H1 (cell line): Measurements from ENCODE around the gene POU2F1. TPM values are rescaled to one million over a fixed set of nuclear protein-coding genes. Genes with fewer than 3 reads are reported as not detected.

Experiments
- CTCF ChIA-PET: fragments of 300-600 bp; sonication (Branson Sonifier 250); formaldehyde crosslinking; loops from one replicate; lab custom pipeline; 2021; ENCODE audit not compliant: partially characterized antibody; lab: Charles Lee
- POLR2A ChIA-PET: fragments of 300-600 bp; sonication (Branson Sonifier 250); formaldehyde crosslinking; loops from one replicate; lab custom pipeline; 2021; ENCODE audit warnings: inconsistent platforms; ENCODE audit not compliant: partially characterized antibody; lab: Charles Lee
- DNase-seq, 2 experiments: peaks; one replicate each; pipeline versions ENCODE4 v3.0.0 to v3.0.0-alpha.2; 2010 to 2022; ENCODE audit warnings: low spot score in 2 of 2, low read depth in 1 of 2, mixed read lengths in 1 of 2
- FAIRE-seq: peaks from 2 replicates; lab custom pipeline; 2011; peaks lifted over from hg19 to GRCh38; lab: Jason Lieb, UNC
- H2AFZ ChIP-seq: 2 replicates; pipeline ENCODE4 v1.8.1; 2012; ENCODE audit warnings: low read length, inconsistent platforms
- H2AK5ac ChIP-seq: 2 replicates; pipeline ENCODE4 v1.6.1; 2013; ENCODE audit warnings: low read depth, low read length
- H2BK120ac ChIP-seq: replicated peaks from 2 replicates; pipeline ENCODE3; 2013; ENCODE audit warnings: low read depth, low read length, inconsistent platforms
- H2BK12ac ChIP-seq: 2 replicates; pipeline ENCODE4 v1.6.1; 2013; ENCODE audit warnings: low read depth, low read length
- H2BK15ac ChIP-seq: 2 replicates; pipeline ENCODE4 v1.6.1; 2013; ENCODE audit warnings: low read length
- H2BK20ac ChIP-seq: 2 replicates; pipeline ENCODE4 v1.6.1; 2013; ENCODE audit warnings: low read length
- H2BK5ac ChIP-seq: 2 replicates; pipeline ENCODE4 v1.6.1; 2013; ENCODE audit warnings: low read depth, low read length
- H3K14ac ChIP-seq: 2 replicates; pipeline ENCODE4 v1.6.1; 2013; ENCODE audit warnings: inconsistent platforms; ENCODE audit not compliant: insufficient read length
- H3K18ac ChIP-seq: 2 replicates; pipeline ENCODE4 v1.6.1; 2013; ENCODE audit warnings: low read length; ENCODE audit errors: extremely low read depth
- H3K23ac ChIP-seq: 2 replicates; pipeline ENCODE4 v1.6.1; 2013; ENCODE audit warnings: inconsistent platforms; ENCODE audit not compliant: insufficient read length
- H3K23me2 ChIP-seq: 2 replicates; pipeline ENCODE4 v1.6.1; 2013; ENCODE audit warnings: low read depth, low read length
- H3K27ac ChIP-seq: 2 replicates; pipeline ENCODE4 v1.6.1; 2011; ENCODE audit warnings: low read depth, low read length, inconsistent platforms
- H3K27me3 ChIP-seq, 4 experiments: replicated peaks in 1 of 4; 1 replicate in 1 of 4; 2 replicates in 3 of 4; pipeline versions ENCODE4 v1.6.1 to v1.8.1; 2011 to 2013; ENCODE audit warnings: low read length in 3 of 4, mild to moderate bottlenecking in 3 of 4, inconsistent platforms in 2 of 4, mixed read lengths in 2 of 4, moderate library complexity in 1 of 4; ENCODE audit not compliant: control insufficient read depth in 3 of 4, insufficient read depth in 3 of 4; ENCODE audit errors: extremely low read depth in 1 of 4
- H3K36me3 ChIP-seq, 4 experiments: 2 replicates each; pipeline versions ENCODE4 v1.6.1 to v1.8.1; 2011 to 2013; ENCODE audit warnings: mild to moderate bottlenecking in 4 of 4, low read length in 3 of 4, moderate library complexity in 2 of 4, control low read depth in 1 of 4, inconsistent platforms in 1 of 4; ENCODE audit not compliant: insufficient read depth in 4 of 4, control insufficient read depth in 2 of 4
- H3K4ac ChIP-seq: replicated peaks from 2 replicates; pipeline ENCODE3; 2013; ENCODE audit warnings: low read length, low read depth, mixed read lengths, inconsistent platforms; ENCODE audit not compliant: insufficient read length
- H3K4me1 ChIP-seq, 4 experiments: replicated peaks in 1 of 4; 1 replicate in 1 of 4; 2 replicates in 3 of 4; pipeline versions ENCODE4 v1.6.1 to v1.8.1; 2011 to 2013; ENCODE audit warnings: low read length in 3 of 4, inconsistent platforms in 2 of 4, mixed read lengths in 1 of 4; ENCODE audit not compliant: insufficient read depth in 4 of 4, control insufficient read depth in 3 of 4
- H3K4me2 ChIP-seq, 2 experiments: 2 replicates each; pipeline versions ENCODE4 v1.6.1 to v1.8.1; 2011 to 2013; ENCODE audit warnings: low read depth in 2 of 2, low read length in 2 of 2, control low read depth in 1 of 2, inconsistent platforms in 1 of 2, mild to moderate bottlenecking in 1 of 2; ENCODE audit not compliant: insufficient read depth in 1 of 2
- H3K4me3 ChIP-seq, 4 experiments: fragments of 200-600, 300-600 bp in 1 of 4; sonication (generic), shearing (Covaris generic), sonication (Bioruptor Twin) in 1 of 4; 2 replicates each; pipeline versions ENCODE4 v1.5.1 to v1.8.1; 2011 to 2016; ENCODE audit warnings: low read length in 4 of 4, low read depth in 3 of 4, control low read depth in 2 of 4, inconsistent platforms in 2 of 4, mild to moderate bottlenecking in 2 of 4, mixed read lengths in 1 of 4, moderate library complexity in 1 of 4; ENCODE audit not compliant: insufficient read depth in 2 of 4; ENCODE audit errors: extremely low read depth in 1 of 4
- H3K56ac ChIP-seq: replicated peaks from 2 replicates; pipeline ENCODE3; 2013; ENCODE audit warnings: low read depth, mild to moderate bottlenecking, mixed read lengths, low read length, inconsistent platforms; ENCODE audit not compliant: insufficient read length
- H3K79me1 ChIP-seq: 2 replicates; pipeline ENCODE4 v1.6.1; 2013; ENCODE audit warnings: low read depth, low read length, control low read depth
- H3K79me2 ChIP-seq, 2 experiments: 2 replicates each; pipeline versions ENCODE4 v1.6.1 to v1.8.1; 2012 to 2013; ENCODE audit warnings: low read length in 2 of 2, mild to moderate bottlenecking in 2 of 2, inconsistent platforms in 1 of 2; ENCODE audit not compliant: insufficient read depth in 2 of 2, control insufficient read depth in 1 of 2
- H3K9ac ChIP-seq, 4 experiments: replicated peaks in 1 of 4; 1 replicate in 1 of 4; 2 replicates in 3 of 4; pipeline versions ENCODE4 v1.6.1 to v1.8.1; 2011 to 2013; ENCODE audit warnings: low read depth in 3 of 4, low read length in 3 of 4, control low read depth in 2 of 4, mild to moderate bottlenecking in 2 of 4, moderate library complexity in 2 of 4, inconsistent platforms in 1 of 4; ENCODE audit errors: extremely low read depth in 1 of 4
- H3K9me3 ChIP-seq, 2 experiments: 2 replicates each; pipeline versions ENCODE4 v1.6.1 to v1.8.1; 2012 to 2013; ENCODE audit warnings: mild to moderate bottlenecking in 2 of 2, moderate library complexity in 2 of 2, control low read depth in 1 of 2, inconsistent platforms in 1 of 2, low read depth in 1 of 2, low read length in 1 of 2, mixed read lengths in 1 of 2; ENCODE audit not compliant: insufficient read depth in 2 of 2
- H4K20me1 ChIP-seq, 2 experiments: replicated peaks in 1 of 2; 2 replicates each; pipeline versions ENCODE3 to v1.8.1; 2011 to 2013; ENCODE audit warnings: inconsistent platforms in 2 of 2, low read length in 2 of 2, mild to moderate bottlenecking in 1 of 2; ENCODE audit not compliant: insufficient read depth in 2 of 2, control insufficient read depth in 1 of 2
- H4K5ac ChIP-seq: 2 replicates; pipeline ENCODE4 v1.6.1; 2013; ENCODE audit warnings: low read length, low read depth, mixed read lengths, inconsistent platforms; ENCODE audit not compliant: insufficient read length
- H4K8ac ChIP-seq: 2 replicates; pipeline ENCODE4 v1.8.0; 2013; ENCODE audit warnings: mild to moderate bottlenecking, moderate library complexity, low read length, inconsistent platforms; ENCODE audit not compliant: insufficient read depth; ENCODE audit errors: extremely low read depth
- H4K91ac ChIP-seq: replicated peaks from 2 replicates; pipeline ENCODE3; 2013; ENCODE audit warnings: low read length, mixed read lengths, inconsistent platforms; ENCODE audit not compliant: insufficient read length
- RBBP5 ChIP-seq: IDR thresholded peaks from 2 replicates; pipeline ENCODE4 v1.7.1; 2012; ENCODE audit warnings: low read depth, mild to moderate bottlenecking, inconsistent platforms, low read length, moderate library complexity, borderline replicate concordance
- SP1 ChIP-seq: IDR thresholded peaks from 2 replicates; pipeline ENCODE4 v1.6.1; 2011; ENCODE audit warnings: low read depth, low read length
- WGBS, 2 experiments: shearing (Covaris generic) in 1 of 2; methylation state at CpG; one replicate each; pipeline versions ENCODE4 v1.1.6 to v1.1.7; 2013 to 2015; ENCODE audit warnings: low lambda C conversion rate in 2 of 2, mixed read lengths in 2 of 2, inconsistent platforms in 1 of 2, low coverage in 1 of 2, missing lambda C conversion rate in 1 of 2; ENCODE audit not compliant: insufficient replicate concordance in 2 of 2, insufficient coverage in 1 of 2, insufficient read length in 1 of 2; ENCODE audit errors: extremely low coverage in 1 of 2, missing lambda C conversion rate in 1 of 2; 5-methylcytosine and 5-hydroxymethylcytosine counted together
- polyA plus RNA-seq, 7 experiments: library from polyadenylated mRNA; depleted of rRNA in 3 of 7; stranded (reverse) in 5 of 7; unstranded in 2 of 7; fragments of >200 nt in 5 of 7; fragments of 200-250 nt in 2 of 7; gene quantifications; 1 replicate in 5 of 7; 2 replicates in 1 of 7; 4 replicates in 1 of 7; pipeline versions ENCODE4 v1.2.1 to v1.2.3, GENCODE V29; 2011 to 2013; ENCODE audit warnings: missing spikeins in 2 of 7, mixed read lengths in 2 of 7
- total RNA-seq: library from RNA; stranded (reverse); fragmentation: NEBNext Ultra II Directional; extraction: Animal tissue kit (Norgen Biotek cat#: 25700); gene quantifications from 2 replicates; pipeline ENCODE4 v1.2.1, GENCODE V29; 2021

POU2F1 gene
- total and polyA plus RNA-seq, 2 of the 8 experiments (the other 6 are each of a cell fraction or from before 2014, with no cell fraction given) = 37.0 to 57.2 TPM

DNA sequence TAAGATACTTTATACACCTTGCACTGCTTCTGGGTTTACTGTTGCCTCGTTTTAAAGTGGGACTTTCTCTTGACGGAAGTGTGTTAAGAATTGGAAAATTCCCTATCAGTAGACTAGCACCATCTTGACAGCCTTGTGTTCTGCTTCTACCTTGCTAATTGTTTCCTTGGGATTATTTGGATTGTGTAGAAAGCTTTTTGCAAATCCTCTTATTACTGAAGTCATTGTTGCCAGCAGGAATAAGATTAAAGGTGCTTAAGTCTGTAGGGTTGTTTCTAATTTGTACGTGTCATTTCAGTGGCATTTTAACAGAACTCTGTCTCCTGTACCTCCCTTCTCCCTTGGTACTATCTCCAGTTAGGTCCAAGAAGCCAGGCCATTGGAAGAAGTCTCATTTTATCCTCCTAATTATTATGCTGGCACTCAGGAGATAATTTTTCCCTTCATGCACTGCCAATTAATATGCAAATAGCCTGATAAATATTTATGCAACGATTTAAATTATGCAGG is 107.7 kb downstream of the POU2F1 start:
- Histone ChIP-seq H4K91ac (no peak overlapping the region), H3K9ac (no peak overlapping the region), H2AFZ (no peak overlapping the region), H3K4me2 (peak overlapping the region; percentile 60 to 65), H3K27ac (no peak overlapping the region), H3K79me2 (peaks cover 0 to 85% of the 10 kb centered on the region in 2 experiments; a peak in 2 of 4 replicates), H3K23ac (no peak overlapping the region), H2AK5ac (no peak overlapping the region), H2BK12ac (no peak overlapping the region), H3K9me3 (peaks cover 4% of the 10 kb centered on the region in 2 experiments; a peak in 3 of 4 replicates), H3K79me1 (0 out of 2 replicates have a peak, but pooled peaks cover 2% of the 10 kb centered on the region), H3K14ac (no peak overlapping the region), H3K4ac (no peak overlapping the region), H3K4me1 (peaks cover 0 to 10% (median 2%) of the 10 kb centered on the region in 4 experiments; a peak in 3 of 7 replicates), H3K27me3 (no peaks in the 10 kb centered on the region), H2BK120ac (no peak overlapping the region), H3K18ac (no peak overlapping the region), H3K23me2 (no peaks in the 10 kb centered on the region), H2BK5ac (no peak overlapping the region), H4K8ac (no peak overlapping the region), H2BK15ac (no peak overlapping the region), H2BK20ac (no peak overlapping the region), H3K4me3 (peak overlapping the region in 1 of 4 experiments; percentile 46; a peak in 2 of 8 replicates), H3K56ac (no peak overlapping the region), H4K5ac (no peak overlapping the region), H4K20me1 (peaks cover 1 to 2% of the 10 kb centered on the region in 2 experiments), H3K36me3 (peaks cover 0 to 12% (median 6%) of the 10 kb centered on the region in 4 experiments; a peak in 2 of 8 replicates)
- POLR2A ChIA-PET = interaction anchor here (1.8 kb wide), 1 partner anchor 9 kb away, joined by 5 read pairs; no protein-coding TSS in a partner anchor
- WGBS, 2 experiments = 57% methylated on average over 4 of the region's 4 CpGs; no CpG with 5 or more reads in 1 of the 2 experiments
- FAIRE-seq = no peak
- CTCF ChIA-PET = interaction anchor here (1.6 to 1.7 kb wide), 2 partner anchors 11 to 13 kb away, joined by 4 to 5 read pairs; no protein-coding TSS in a partner anchor
- TF ChIP-seq RBBP5 = no peak
- 0 out of 2 replicates have a peak, but pooled peaks have one; percentile 9 for TF ChIP-seq SP1
- TF ChIP-seq, all 59 proteins: peak for 1
- no peak for DNase-seq
